Uterus (tissue), 4 donors: Measurements from ENCODE around the gene CAPZB. TPM values are rescaled to one million over a fixed set of nuclear protein-coding genes. Genes with fewer than 3 reads are reported as not detected.

ENCODE experiments used
- DNase-seq, 2 donors: peaks; one replicate each; pipeline ENCODE4 v3.0.0-alpha.2; 2019 to 2020
- H3K27ac ChIP-seq, 2 donors: fragments of 200-600 bp; sonication (generic); 1 replicate in 1 of 2; 2 replicates in 1 of 2; pipeline ENCODE4 v1.5.1; 2016 to 2018
- H3K27me3 ChIP-seq, 2 donors: fragments of 200-600 bp; sonication (generic); one replicate each; pipeline ENCODE4 v1.5.1; 2018 to 2019; ENCODE audit warnings: control low read depth in 1 of 2
- H3K36me3 ChIP-seq, 2 donors: fragments of 200-600 bp; sonication (generic); one replicate each; pipeline ENCODE4 v1.5.1; 2019; ENCODE audit warnings: control low read depth in 1 of 2
- H3K4me1 ChIP-seq, 2 donors: fragments of 200-600 bp; sonication (generic); one replicate each; pipeline ENCODE4 v1.5.1; 2018 to 2019; ENCODE audit warnings: control low read depth in 1 of 2
- H3K4me3 ChIP-seq, 2 donors: fragments of 200-600 bp; sonication (generic); 1 replicate in 1 of 2; 2 replicates in 1 of 2; pipeline ENCODE4 v1.5.1; 2018 to 2019; ENCODE audit warnings: mild to moderate bottlenecking in 1 of 2
- H3K9me3 ChIP-seq, 2 donors: fragments of 200-600 bp; sonication (generic); one replicate each; pipeline ENCODE4 v1.5.1; 2019; ENCODE audit warnings: control low read depth in 1 of 2
- POLR2A ChIP-seq, 2 donors: fragments of 450-650 bp; IDR thresholded peaks; one replicate each; pipeline ENCODE4 v1.6.1; 2016; ENCODE audit warnings: antibody characterized with exemption in 2 of 2, mild to moderate bottlenecking in 1 of 2, moderate library complexity in 1 of 2
- intact Hi-C: fragments of 100-400 bp; cut with DNase I; formaldehyde crosslinking; loops from one replicate; pipeline ENCODE4 v1.15.1; 2023; ENCODE audit warnings: low total_unique reads
- total RNA-seq, 4 donors: library from RNA; depleted of rRNA in 3 of 4; stranded (reverse); fragments of >200 nt in 3 of 4; gene quantifications; one replicate each; pipeline versions ENCODE4 v1.1.0 to v1.2.4, GENCODE V29; 2014 to 2023
- TF ChIP-seq, protein P1 (sequence below), 4 experiments: fragments of 200-600 bp in 2 of 4; fragments of 450-650 bp in 2 of 4; sonication (generic) in 2 of 4; IDR thresholded peaks; one replicate each; pipeline ENCODE4 v1.5.1; 2016 to 2019; ENCODE audit warnings: antibody characterized with exemption in 4 of 4, mild to moderate bottlenecking in 2 of 4, moderate library complexity in 1 of 4
- donor health status: DM: yes; HTN: yes; CAD: no.

CAPZB gene
- total RNA-seq, 4 donors from 2014 or later, result 94.4 to 281 (median 141) TPM

DNA sequence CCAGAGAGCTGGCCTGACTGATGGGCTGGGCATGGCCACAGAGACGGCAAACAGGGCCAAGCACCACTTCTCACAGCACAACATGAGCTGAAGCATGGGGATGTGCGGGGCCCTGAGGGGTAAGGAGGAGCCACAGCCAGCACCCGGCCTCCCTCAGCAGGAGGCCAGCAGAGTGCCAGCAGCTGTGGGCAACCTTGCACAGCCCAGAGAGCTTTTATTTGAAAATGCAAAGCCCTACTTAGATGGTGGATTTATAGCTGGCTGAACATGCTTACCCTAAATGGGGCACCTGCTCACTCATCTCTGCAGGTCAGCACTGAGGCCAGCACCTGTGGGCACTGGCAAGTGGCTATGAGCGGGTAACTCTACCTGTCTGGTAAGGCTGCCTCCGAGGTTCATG is 129.1 kb downstream of the CAPZB start:
- DNase-seq, result no peak
- no peak overlapping the region for H3K4me3 ChIP-seq
- H3K36me3 ChIP-seq, result no peaks in the 10 kb centered on the region
- peaks cover 4 to 6% of the 10 kb centered on the region in 2 donors for H3K4me1 ChIP-seq
- no peak for TF ChIP-seq POLR2A (IDR thresholded peaks at IDR 0.05)
- TF ChIP-seq, protein P1, sequence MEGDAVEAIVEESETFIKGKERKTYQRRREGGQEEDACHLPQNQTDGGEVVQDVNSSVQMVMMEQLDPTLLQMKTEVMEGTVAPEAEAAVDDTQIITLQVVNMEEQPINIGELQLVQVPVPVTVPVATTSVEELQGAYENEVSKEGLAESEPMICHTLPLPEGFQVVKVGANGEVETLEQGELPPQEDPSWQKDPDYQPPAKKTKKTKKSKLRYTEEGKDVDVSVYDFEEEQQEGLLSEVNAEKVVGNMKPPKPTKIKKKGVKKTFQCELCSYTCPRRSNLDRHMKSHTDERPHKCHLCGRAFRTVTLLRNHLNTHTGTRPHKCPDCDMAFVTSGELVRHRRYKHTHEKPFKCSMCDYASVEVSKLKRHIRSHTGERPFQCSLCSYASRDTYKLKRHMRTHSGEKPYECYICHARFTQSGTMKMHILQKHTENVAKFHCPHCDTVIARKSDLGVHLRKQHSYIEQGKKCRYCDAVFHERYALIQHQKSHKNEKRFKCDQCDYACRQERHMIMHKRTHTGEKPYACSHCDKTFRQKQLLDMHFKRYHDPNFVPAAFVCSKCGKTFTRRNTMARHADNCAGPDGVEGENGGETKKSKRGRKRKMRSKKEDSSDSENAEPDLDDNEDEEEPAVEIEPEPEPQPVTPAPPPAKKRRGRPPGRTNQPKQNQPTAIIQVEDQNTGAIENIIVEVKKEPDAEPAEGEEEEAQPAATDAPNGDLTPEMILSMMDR (IDR thresholded peaks at IDR 0.05), result no peak
- intact Hi-C loops, result no loop called here
- no peaks in the 10 kb centered on the region for H3K9me3 ChIP-seq
- H3K27me3 ChIP-seq, result no peaks in the 10 kb centered on the region
- H3K27ac ChIP-seq, result no peak overlapping the region

DNA sequence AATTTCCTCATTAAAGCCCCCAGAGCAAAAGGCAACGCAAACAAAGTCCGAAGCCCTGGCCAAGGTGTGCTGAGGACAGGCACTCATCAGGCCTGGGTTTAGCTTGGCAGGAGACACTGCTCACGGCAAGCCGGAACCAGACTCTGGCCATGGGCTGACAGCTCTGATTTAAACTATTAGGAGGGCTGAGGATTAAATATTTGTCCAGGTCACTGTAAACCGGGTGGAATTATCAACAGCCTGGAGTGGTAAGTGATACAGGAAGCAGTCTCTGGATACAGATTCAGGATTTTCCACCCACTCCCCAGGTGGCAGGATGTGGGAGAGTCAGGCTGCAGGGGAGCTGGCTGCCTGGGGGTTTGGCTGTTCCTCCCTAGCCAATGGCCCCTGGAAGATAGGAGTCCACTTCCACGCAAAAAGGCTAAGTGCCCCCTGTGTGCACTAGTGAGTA is 130.8 kb downstream of the CAPZB start:
- intact Hi-C loops, result no loop called here
- H3K4me1 ChIP-seq, result no peaks in the 10 kb centered on the region
- H3K27ac ChIP-seq, result peak overlapping the region; percentile 30 to 74
- H3K4me3 ChIP-seq, result no peak overlapping the region
- DNase-seq, result no peak
- H3K27me3 ChIP-seq, result no peaks in the 10 kb centered on the region
- TF ChIP-seq, protein P1 (IDR thresholded peaks at IDR 0.05), result no peak
- no peak for TF ChIP-seq POLR2A (IDR thresholded peaks at IDR 0.05)
- H3K9me3 ChIP-seq, result no peaks in the 10 kb centered on the region
- H3K36me3 ChIP-seq, result no peaks in the 10 kb centered on the region

DNA sequence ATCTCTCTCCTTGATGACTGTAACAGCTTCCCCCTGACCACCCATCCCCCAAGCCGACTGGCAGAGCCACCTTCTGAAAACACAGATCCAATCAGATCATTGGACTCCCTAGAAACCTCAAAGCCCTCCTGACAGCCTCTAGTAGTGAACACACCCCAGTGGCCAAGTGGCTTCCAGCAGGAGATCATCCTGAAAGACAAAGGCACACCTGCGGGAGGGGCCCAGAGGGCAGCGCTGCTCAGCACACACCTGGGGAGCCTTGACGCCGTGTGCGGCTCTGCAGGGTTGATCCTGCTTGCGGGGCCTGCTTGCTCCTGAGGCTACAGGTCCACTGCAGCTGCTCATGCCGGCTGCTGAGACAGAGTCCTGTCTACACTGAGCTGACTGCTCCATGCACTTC is 131.7 kb downstream of the CAPZB start:
- TF ChIP-seq, protein P1 (IDR thresholded peaks at IDR 0.05), result no peak
- no peak for TF ChIP-seq POLR2A (IDR thresholded peaks at IDR 0.05)
- Histone ChIP-seq H3K4me3 (no peak overlapping the region), H3K36me3 (no peaks in the 10 kb centered on the region)

DNA sequence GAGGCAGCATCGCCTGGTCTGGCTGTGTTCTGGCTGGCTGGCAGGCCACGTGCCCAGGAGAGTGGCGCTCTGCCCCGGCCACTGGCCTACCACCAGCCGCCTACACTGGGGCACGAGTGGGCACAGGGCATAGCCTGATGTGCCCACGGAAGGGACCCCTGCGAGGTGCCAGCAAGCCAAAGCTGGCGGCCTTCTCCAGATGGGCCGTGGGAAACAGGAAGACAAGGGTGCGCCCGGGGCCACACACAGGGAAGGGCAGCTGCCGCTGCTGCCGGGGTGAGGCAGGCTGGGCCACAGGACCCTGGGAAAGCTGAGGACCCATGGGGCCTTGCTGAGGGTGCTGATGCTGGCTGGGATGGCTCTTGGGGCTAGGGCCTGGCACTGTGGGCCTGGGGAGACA is 132.5 kb downstream of the CAPZB start:
- no peaks in the 10 kb centered on the region for H3K36me3 ChIP-seq
- H3K27ac ChIP-seq, result peak overlapping the region; percentile 52 to 74
- H3K9me3 ChIP-seq, result no peaks in the 10 kb centered on the region
- no peak for DNase-seq
- no peaks in the 10 kb centered on the region for H3K27me3 ChIP-seq
- intact Hi-C loops, result no loop called here
- H3K4me1 ChIP-seq, result peaks cover 0 to 6% of the 10 kb centered on the region in 2 donors
- TF ChIP-seq, protein P1 (IDR thresholded peaks at IDR 0.05), result no peak
- no peak for TF ChIP-seq POLR2A (IDR thresholded peaks at IDR 0.05)
- H3K4me3 ChIP-seq, result no peak overlapping the region

More for the DNA sequence above, 131.7 kb downstream of the CAPZB start:
- Histone ChIP-seq H3K4me1 (peaks cover 0 to 4% of the 10 kb centered on the region in 2 donors), H3K27ac (peak overlapping the region; percentile 52 to 74), H3K27me3 (no peaks in the 10 kb centered on the region), H3K9me3 (no peaks in the 10 kb centered on the region)
- intact Hi-C loops, result no loop called here
- DNase-seq, result no peak

DNA sequence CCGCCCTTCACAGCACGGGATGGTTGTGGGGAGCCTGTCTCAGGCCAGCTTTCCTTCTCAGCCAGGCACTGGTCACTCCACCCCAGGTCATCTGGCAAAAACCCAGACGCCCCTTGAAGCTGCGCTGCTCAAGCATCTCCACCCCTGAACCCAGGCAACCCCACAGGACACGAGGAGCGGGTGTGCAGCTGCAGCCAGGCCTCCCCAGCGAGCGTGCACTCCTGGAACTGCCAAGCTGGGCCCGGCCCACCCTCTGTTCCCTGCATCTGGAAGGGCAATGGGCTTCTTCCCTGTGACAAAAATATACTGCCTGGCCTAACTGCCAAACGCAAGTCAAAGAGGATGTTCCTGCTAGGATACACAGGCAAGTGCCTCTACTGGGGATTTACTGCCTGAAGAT is 133.5 kb downstream of the CAPZB start:
- peaks cover 0 to 6% of the 10 kb centered on the region in 2 donors for H3K4me1 ChIP-seq
- H3K27ac ChIP-seq, result peak overlapping the region; percentile 52 to 74

More for the DNA sequence above, 133.5 kb downstream of the CAPZB start:
- Histone ChIP-seq H3K27me3 (no peaks in the 10 kb centered on the region), H3K36me3 (no peaks in the 10 kb centered on the region), H3K9me3 (no peaks in the 10 kb centered on the region), H3K4me3 (no peak overlapping the region)
- TF ChIP-seq POLR2A (IDR thresholded peaks at IDR 0.05), result no peak
- TF ChIP-seq, protein P1 (IDR thresholded peaks at IDR 0.05), result no peak
- DNase-seq, result peak; percentile 63 to 77
- intact Hi-C loops, result no loop called here
